Measurements from ENCODE around the gene CREB3.

CREB3 gene

DNA sequence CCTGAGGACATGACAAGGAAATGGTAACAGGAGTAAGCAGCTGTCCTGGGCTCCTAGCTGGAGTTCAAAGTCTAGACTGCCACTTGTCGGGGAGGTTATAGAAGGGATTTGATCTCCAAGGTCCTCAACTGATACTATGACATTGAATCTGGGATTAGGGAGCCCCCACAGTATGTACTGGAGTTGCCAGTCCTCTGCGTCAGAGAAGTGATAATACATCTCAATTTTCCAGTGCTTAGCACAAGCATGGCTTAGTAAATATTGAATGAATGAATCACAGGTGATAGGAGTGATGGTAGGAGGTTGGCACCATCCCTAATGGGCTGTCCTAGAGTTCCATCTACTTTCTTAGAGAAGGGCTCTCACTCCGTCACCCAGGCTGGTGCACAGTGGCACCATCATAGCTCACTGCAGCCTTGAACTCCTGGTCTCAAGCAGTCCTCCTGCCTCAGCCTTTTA lies 36.5 kb upstream of the CREB3 start:
- Histone ChIP-seq H3K4me2 (ENCODE audit: low read depth, low read length, poor library complexity, severe bottlenecking) (no peak overlapping the region), H3F3A (ENCODE audit: insufficient read depth) (no peaks in the 10 kb centered on the region), H2AFZ (ENCODE audit: low read depth, low read length, severe bottlenecking) (no peak overlapping the region), H3K27ac (ENCODE audit: low read depth, low read length) (no peak overlapping the region), H3K9me3 (ENCODE audit: insufficient read depth, low read length) (no peaks in the 10 kb centered on the region), H3K36me3 (ENCODE audit: low read length) (peaks cover 14% of the 10 kb centered on the region; the same call in 1 of the 2 replicates), H3K9me2 (replicated peaks; ENCODE audit: insufficient read depth, low read length) (no peaks in the 10 kb centered on the region), H3K79me2 (ENCODE audit: insufficient read depth, low read length) (no peaks in the 10 kb centered on the region), H4K20me1 (ENCODE audit: low read depth, low read length) (no peaks in the 10 kb centered on the region), H3K27me3 (ENCODE audit: low read length) (no peaks in the 10 kb centered on the region), H3K4me3 (ENCODE audit: insufficient read depth, low read length, poor library complexity, severe bottlenecking) (no peak overlapping the region), H3K9ac (ENCODE audit: low read length) (no peak overlapping the region)
- no peak for TF ChIP-seq EZH2phosphoT487 (conservative IDR thresholded peaks at IDR 0.05; ENCODE audit: low read length)
- TF ChIP-seq, protein P1, sequence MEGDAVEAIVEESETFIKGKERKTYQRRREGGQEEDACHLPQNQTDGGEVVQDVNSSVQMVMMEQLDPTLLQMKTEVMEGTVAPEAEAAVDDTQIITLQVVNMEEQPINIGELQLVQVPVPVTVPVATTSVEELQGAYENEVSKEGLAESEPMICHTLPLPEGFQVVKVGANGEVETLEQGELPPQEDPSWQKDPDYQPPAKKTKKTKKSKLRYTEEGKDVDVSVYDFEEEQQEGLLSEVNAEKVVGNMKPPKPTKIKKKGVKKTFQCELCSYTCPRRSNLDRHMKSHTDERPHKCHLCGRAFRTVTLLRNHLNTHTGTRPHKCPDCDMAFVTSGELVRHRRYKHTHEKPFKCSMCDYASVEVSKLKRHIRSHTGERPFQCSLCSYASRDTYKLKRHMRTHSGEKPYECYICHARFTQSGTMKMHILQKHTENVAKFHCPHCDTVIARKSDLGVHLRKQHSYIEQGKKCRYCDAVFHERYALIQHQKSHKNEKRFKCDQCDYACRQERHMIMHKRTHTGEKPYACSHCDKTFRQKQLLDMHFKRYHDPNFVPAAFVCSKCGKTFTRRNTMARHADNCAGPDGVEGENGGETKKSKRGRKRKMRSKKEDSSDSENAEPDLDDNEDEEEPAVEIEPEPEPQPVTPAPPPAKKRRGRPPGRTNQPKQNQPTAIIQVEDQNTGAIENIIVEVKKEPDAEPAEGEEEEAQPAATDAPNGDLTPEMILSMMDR (IDR thresholded peaks at IDR 0.05; ENCODE audit: insufficient read depth, low read length, poor library complexity, severe bottlenecking), result no peak

DNA sequence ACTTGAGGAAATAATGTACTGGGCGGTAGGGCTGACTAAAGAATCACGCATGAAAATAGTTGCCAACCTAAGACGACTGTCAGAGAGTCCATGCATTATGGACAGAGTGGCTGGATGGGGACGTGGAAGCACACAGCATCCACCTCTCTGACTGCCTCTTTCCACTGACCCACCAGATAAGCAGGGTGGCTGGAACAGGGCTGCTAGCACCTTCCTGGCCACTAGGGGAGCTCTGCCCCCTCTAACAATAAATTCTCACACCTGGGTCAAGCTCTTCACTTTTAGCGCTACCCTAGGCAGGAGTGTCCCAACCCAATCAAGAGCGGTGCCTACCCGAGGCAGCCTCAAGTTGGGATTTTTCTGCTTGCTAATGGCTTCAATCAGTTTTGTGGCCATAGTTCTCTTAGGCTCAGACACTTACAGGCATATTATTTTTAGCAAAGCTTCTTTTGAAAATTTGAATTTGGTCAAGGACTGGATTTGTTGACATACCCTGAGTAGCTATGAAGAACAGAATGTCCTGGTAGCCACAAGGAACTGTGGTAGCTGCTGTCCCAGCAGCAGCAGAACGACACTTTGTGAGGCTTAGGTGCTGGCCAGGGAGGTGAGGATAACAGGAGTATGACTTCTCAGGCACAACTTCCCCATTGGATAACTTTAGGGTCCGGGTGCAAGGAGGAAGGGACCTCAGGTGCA lies 35.8 kb upstream of the CREB3 start:
- Histone ChIP-seq H2AFZ (ENCODE audit: low read depth, low read length, severe bottlenecking) (no peak overlapping the region), H3K9ac (ENCODE audit: low read length) (no peak overlapping the region), H3K4me3 (ENCODE audit: insufficient read depth, low read length, poor library complexity, severe bottlenecking) (no peak overlapping the region), H3K4me2 (ENCODE audit: low read depth, low read length, poor library complexity, severe bottlenecking) (no peak overlapping the region), H4K20me1 (ENCODE audit: low read depth, low read length) (no peaks in the 10 kb centered on the region), H3K27me3 (ENCODE audit: low read length) (no peaks in the 10 kb centered on the region), H3F3A (ENCODE audit: insufficient read depth) (no peaks in the 10 kb centered on the region), H3K9me2 (replicated peaks; ENCODE audit: insufficient read depth, low read length) (no peaks in the 10 kb centered on the region), H3K9me3 (ENCODE audit: insufficient read depth, low read length) (no peaks in the 10 kb centered on the region), H3K27ac (ENCODE audit: low read depth, low read length) (no peak overlapping the region), H3K36me3 (ENCODE audit: low read length) (peaks cover 14% of the 10 kb centered on the region; the same call in 1 of the 2 replicates), H3K79me2 (ENCODE audit: insufficient read depth, low read length) (no peaks in the 10 kb centered on the region)
- TF ChIP-seq, protein P1 (IDR thresholded peaks at IDR 0.05; ENCODE audit: insufficient read depth, low read length, poor library complexity, severe bottlenecking), result peak; percentile 95
- no peak for TF ChIP-seq EZH2phosphoT487 (conservative IDR thresholded peaks at IDR 0.05; ENCODE audit: low read length)

DNA sequence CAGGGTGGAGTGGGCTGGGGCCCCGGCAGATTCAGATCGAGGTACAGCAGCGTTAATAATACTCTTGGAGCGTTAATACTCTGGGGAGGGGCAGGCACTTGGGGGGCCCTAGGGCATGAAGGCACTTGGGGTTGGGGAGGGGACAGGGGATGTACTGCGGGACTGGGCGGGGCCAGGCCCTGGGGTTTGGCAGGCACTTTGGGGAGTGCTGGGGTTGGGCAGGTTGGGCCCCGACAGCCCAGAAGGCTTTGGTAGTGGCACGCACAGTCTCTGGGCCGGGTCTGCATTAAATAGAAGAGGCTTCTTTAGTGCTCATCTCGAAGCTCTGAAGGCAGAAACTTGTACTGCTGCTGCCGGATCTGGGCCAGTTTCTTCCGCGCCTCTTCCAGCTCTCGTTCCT lies 35.0 kb upstream of the CREB3 start:
- Histone ChIP-seq H3K9me3 (ENCODE audit: insufficient read depth, low read length) (no peaks in the 10 kb centered on the region), H2AFZ (ENCODE audit: low read depth, low read length, severe bottlenecking) (no peak overlapping the region), H3K79me2 (ENCODE audit: insufficient read depth, low read length) (no peaks in the 10 kb centered on the region), H3K9ac (ENCODE audit: low read length) (no peak overlapping the region), H3K36me3 (ENCODE audit: low read length) (peaks cover 20% of the 10 kb centered on the region; the same call in 1 of the 2 replicates), H3K9me2 (replicated peaks; ENCODE audit: insufficient read depth, low read length) (no peaks in the 10 kb centered on the region), H3K27ac (ENCODE audit: low read depth, low read length) (no peak overlapping the region), H3F3A (ENCODE audit: insufficient read depth) (no peaks in the 10 kb centered on the region), H3K4me3 (ENCODE audit: insufficient read depth, low read length, poor library complexity, severe bottlenecking) (no peak overlapping the region), H3K4me2 (ENCODE audit: low read depth, low read length, poor library complexity, severe bottlenecking) (no peak overlapping the region), H4K20me1 (ENCODE audit: low read depth, low read length) (no peaks in the 10 kb centered on the region), H3K27me3 (ENCODE audit: low read length) (no peaks in the 10 kb centered on the region)
- no peak for TF ChIP-seq EZH2phosphoT487 (conservative IDR thresholded peaks at IDR 0.05; ENCODE audit: low read length)
- TF ChIP-seq, protein P1 (IDR thresholded peaks at IDR 0.05; ENCODE audit: insufficient read depth, low read length, poor library complexity, severe bottlenecking), result no peak

All from SU-DHL-6 (cell line).